ENCODE results near the gene ASB2. TPM values are rescaled to one million over a fixed set of nuclear protein-coding genes. Genes with fewer than 3 reads are reported as not detected.

Gene ASB2
- total RNA-seq, 1 donor from 2014 or later: 1.2 TPM

DNA sequence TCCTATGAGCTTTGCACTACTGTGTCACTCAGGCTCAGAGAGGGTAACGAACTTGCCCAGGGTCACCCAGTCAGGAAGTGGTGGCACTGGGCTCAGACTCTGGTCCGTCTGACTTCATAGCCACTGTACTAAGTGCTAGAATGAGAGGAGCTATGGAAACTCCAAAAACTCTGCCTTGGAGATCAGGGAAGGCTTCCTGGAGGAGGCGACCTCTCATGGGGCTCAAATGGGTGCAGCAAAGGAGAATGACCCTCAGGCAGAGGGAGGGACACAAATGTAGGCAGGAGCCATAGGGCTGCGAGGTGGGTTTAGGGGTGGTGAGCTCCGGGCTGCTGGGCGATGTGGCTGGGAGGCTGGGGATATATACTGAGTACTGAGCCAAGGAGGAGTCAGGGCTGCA is 23.9 kb upstream of the ASB2 start:
- no peak for DNase-seq (ENCODE audit: low spot score in 2 of 2, unreplicated experiment in 2 of 2)
- peaks cover 18% of the 10 kb centered on the region for H3K27me3 Mint-ChIP-seq (ENCODE audit: low read depth)

GRCh38 chr14:93999573-93999972 is 23.2 kb upstream of the ASB2 start:
- no peak overlapping the region for H3K4me3 Mint-ChIP-seq
- H3K36me3 Mint-ChIP-seq: no peaks in the 10 kb centered on the region
- DNase-seq (ENCODE audit: low spot score in 2 of 2, unreplicated experiment in 2 of 2): no peak
- H3K27ac Mint-ChIP-seq: no peak overlapping the region
- peaks cover 6% of the 10 kb centered on the region for H3K4me1 Mint-ChIP-seq
- no peak for TF ChIP-seq CTCF (IDR thresholded peaks at IDR 0.05; ENCODE audit: unreplicated experiment)
- peaks cover 14% of the 10 kb centered on the region for H3K27me3 Mint-ChIP-seq (ENCODE audit: low read depth)
- H3K9me3 Mint-ChIP-seq: no peaks in the 10 kb centered on the region

More for the DNA sequence above, 23.9 kb upstream of the ASB2 start:
- no peak for TF ChIP-seq CTCF (IDR thresholded peaks at IDR 0.05; ENCODE audit: unreplicated experiment)
- H3K9me3 Mint-ChIP-seq: no peaks in the 10 kb centered on the region
- no peak overlapping the region for H3K4me3 Mint-ChIP-seq
- H3K36me3 Mint-ChIP-seq: no peaks in the 10 kb centered on the region
- H3K4me1 Mint-ChIP-seq: peaks cover 2% of the 10 kb centered on the region
- H3K27ac Mint-ChIP-seq: no peak overlapping the region

GRCh38 chr14:93998871-93999403 is 22.6 kb upstream of the ASB2 start:
- Mint-ChIP-seq H3K4me1 (peaks cover 6% of the 10 kb centered on the region), H3K9me3 (no peaks in the 10 kb centered on the region), H3K36me3 (no peaks in the 10 kb centered on the region), H3K27ac (no peak overlapping the region), H3K4me3 (no peak overlapping the region), H3K27me3 (ENCODE audit: low read depth) (peaks cover 11% of the 10 kb centered on the region)
- TF ChIP-seq CTCF (IDR thresholded peaks at IDR 0.05; ENCODE audit: unreplicated experiment): no peak
- no peak for DNase-seq (ENCODE audit: low spot score in 2 of 2, unreplicated experiment in 2 of 2)

- Mint-ChIP-seq H3K36me3 (no peaks in the 10 kb centered on the region), H3K4me1 (peaks cover 6% of the 10 kb centered on the region), H3K27me3 (ENCODE audit: low read depth) (peaks cover 7% of the 10 kb centered on the region), H3K4me3 (no peak overlapping the region), H3K9me3 (no peaks in the 10 kb centered on the region), H3K27ac (no peak overlapping the region)
- DNase-seq (ENCODE audit: low spot score in 2 of 2, unreplicated experiment in 2 of 2): no peak
- TF ChIP-seq CTCF (IDR thresholded peaks at IDR 0.05; ENCODE audit: unreplicated experiment): no peak
These were observed 21.8 kb upstream of the ASB2 start for GRCh38 chr14:93997916-93998870.

DNA sequence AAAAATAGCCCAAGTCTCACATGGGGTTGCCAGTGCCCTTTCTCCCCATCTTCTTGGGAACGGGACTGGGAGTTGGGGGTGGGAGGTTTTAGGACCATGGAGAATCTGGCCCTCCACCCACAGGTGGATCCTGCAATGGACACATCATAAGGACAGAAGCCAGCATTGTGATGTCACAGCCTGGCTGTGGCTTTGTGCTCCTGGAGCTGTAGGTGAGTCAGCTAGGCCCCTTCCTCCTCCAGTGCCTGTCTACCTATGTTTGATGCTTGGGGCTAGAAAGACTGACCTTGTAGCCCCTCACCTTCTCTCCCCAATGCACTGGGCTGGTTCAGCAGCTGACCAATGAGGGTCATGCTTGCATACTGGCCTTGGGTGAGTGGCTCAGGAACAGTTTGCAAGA is 20.7 kb upstream of the ASB2 start, which contains the start of gene CCDC197:
Gene CCDC197, plus strand, starts transcription at position 220 of the 400 bp plus-strand sequence. CDS start 831 bp downstream, outside the sequence.
- H3K36me3 Mint-ChIP-seq: no peaks in the 10 kb centered on the region
- H3K9me3 Mint-ChIP-seq: no peaks in the 10 kb centered on the region
- no peak for DNase-seq (ENCODE audit: low spot score in 2 of 2, unreplicated experiment in 2 of 2)
- H3K4me1 Mint-ChIP-seq: peaks cover 6% of the 10 kb centered on the region
- no peak within 1 kb of the TSS for H3K4me3 Mint-ChIP-seq
- no peak within 1 kb of the TSS for H3K27ac Mint-ChIP-seq
- TF ChIP-seq CTCF (IDR thresholded peaks at IDR 0.05; ENCODE audit: unreplicated experiment): no peak
- H3K27me3 Mint-ChIP-seq (ENCODE audit: low read depth): peaks cover 7% of the 10 kb centered on the region
